HUES6 (cell line): ENCODE data around the gene IFITM2.

Experiments
- H3K27ac ChIP-seq: 2 replicates; pipeline ENCODE4 v1.7.0; 2013; ENCODE audit warnings: low read depth, mild to moderate bottlenecking, low read length, inconsistent platforms
- H3K27me3 ChIP-seq: 2 replicates; pipeline ENCODE4 v1.6.1; 2013; ENCODE audit warnings: low read length; ENCODE audit not compliant: control insufficient read depth, insufficient read depth
- H3K36me3 ChIP-seq: 2 replicates; pipeline ENCODE4 v1.6.1; 2013; ENCODE audit warnings: low read length; ENCODE audit not compliant: control insufficient read depth, insufficient read depth
- H3K4me1 ChIP-seq: 2 replicates; pipeline ENCODE4 v1.6.1; 2013; ENCODE audit warnings: low read length; ENCODE audit not compliant: control insufficient read depth, insufficient read depth
- H3K4me3 ChIP-seq: 2 replicates; pipeline ENCODE4 v1.5.1; 2013; ENCODE audit warnings: low read depth, low read length
- H3K9ac ChIP-seq: one replicate; pipeline ENCODE4 v1.6.1; 2013; ENCODE audit warnings: mild to moderate bottlenecking, low read length
- H3K9me3 ChIP-seq: 2 replicates; pipeline ENCODE4 v1.6.1; 2013; ENCODE audit warnings: low read depth, low read length; ENCODE audit not compliant: control insufficient read depth, insufficient read depth

IFITM2 gene

DNA sequence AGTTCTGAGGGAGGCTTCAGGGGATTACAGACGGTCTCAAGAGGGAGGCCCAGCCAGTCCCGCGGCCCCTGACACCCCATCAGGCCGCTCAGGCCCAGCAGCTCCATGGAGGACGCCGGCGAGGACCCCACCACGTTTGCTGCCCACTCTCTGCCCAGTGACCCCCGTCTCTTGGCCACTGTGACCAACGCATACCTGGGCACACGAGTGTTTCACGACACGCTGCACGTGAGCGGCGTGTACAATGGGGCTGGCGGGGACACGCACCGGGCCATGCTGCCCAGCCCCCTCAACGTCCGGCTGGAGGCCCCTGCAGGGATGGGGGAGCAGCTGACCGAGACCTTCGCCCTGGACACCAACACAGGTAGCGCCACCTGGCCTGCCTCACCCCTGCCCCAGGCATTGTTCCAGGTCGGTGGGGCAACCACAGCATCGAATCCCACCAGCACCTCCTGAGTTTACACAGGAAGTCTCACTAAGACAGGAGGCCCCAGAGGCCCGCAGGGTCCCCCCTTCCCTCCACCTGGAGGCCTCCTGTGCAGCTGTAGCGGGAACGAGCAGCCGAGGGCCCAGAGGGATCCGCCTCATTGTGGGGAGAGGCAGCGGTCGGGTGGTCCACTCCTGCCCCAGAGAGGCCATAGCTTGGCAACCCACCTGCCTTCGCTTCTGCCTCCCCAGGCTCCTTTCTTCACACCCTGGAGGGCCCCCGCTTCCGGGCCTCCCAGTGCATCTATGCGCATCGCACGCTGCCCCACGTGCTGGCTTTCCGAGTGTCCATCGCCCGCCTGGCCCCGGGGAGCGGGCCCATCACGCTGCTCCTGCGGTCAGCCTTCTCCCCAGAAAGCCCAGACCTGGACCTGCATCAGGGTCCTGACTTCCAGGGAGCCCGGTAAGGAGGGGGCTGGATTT is 17.6 kb upstream of the IFITM2 start:
- H3K27me3 ChIP-seq: peaks cover 21% of the 10 kb centered on the region
- H3K4me1 ChIP-seq: peaks cover 39% of the 10 kb centered on the region
- H3K27ac ChIP-seq: no peak overlapping the region
- H3K9ac ChIP-seq: peak overlapping the region; percentile 36
- no peaks in the 10 kb centered on the region for H3K9me3 ChIP-seq
- peaks cover 26% of the 10 kb centered on the region for H3K36me3 ChIP-seq
- peak overlapping the region; percentile 43 for H3K4me3 ChIP-seq

DNA sequence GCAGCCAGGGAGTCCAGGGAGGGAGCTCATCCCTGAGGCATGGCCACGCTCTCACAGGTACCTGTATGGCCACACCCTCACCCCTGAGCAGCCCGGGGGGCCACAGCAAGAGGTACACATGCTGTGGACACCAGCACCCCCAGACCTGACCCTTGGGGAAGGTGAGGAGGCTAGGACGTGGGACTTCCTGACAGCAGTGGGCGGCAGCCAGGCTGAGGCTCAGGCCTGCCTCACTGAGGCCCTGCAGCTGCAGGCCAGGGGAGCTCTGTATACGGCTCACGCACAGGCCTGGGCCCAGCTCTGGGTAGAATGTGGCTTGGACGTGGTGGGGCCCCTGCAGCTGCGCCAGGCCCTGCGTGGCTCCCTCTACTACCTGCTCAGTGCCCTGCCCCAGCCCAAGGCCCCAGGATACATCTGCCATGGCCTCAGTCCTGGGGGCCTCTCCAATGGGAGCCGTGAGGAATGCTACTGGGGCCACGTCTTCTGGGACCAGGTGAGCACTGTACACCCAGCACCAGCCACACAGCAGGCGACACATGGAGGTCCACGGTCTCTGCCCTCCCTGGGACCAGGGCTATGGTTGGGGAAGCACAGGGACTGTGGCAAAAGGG is 16.9 kb upstream of the IFITM2 start:
- H3K36me3 ChIP-seq: peaks cover 30% of the 10 kb centered on the region
- peak overlapping the region; percentile 5 for H3K9ac ChIP-seq
- H3K4me1 ChIP-seq: peaks cover 39% of the 10 kb centered on the region
- H3K27me3 ChIP-seq: peaks cover 21% of the 10 kb centered on the region
- H3K4me3 ChIP-seq: no peak overlapping the region; the same call in 1 of the 2 replicates
- H3K9me3 ChIP-seq: no peaks in the 10 kb centered on the region
- no peak overlapping the region for H3K27ac ChIP-seq

GRCh38 chr11:291281-292210 is 16.1 kb upstream of the IFITM2 start:
- H3K27ac ChIP-seq: no peak overlapping the region
- peaks cover 39% of the 10 kb centered on the region for H3K4me1 ChIP-seq
- H3K9me3 ChIP-seq: no peaks in the 10 kb centered on the region
- H3K4me3 ChIP-seq: no peak overlapping the region; the same call in 1 of the 2 replicates
- H3K36me3 ChIP-seq: peaks cover 31% of the 10 kb centered on the region
- peaks cover 18% of the 10 kb centered on the region for H3K27me3 ChIP-seq
- H3K9ac ChIP-seq: peak overlapping the region; percentile 5

GRCh38 chr11:292211-293121 is 15.2 kb upstream of the IFITM2 start:
- Histone ChIP-seq H3K36me3 (peaks cover 31% of the 10 kb centered on the region), H3K4me3 (no peak overlapping the region), H3K9ac (no peak overlapping the region), H3K27ac (no peak overlapping the region), H3K27me3 (peaks cover 12% of the 10 kb centered on the region), H3K4me1 (peaks cover 34% of the 10 kb centered on the region), H3K9me3 (no peaks in the 10 kb centered on the region)

- H3K36me3 ChIP-seq: peaks cover 31% of the 10 kb centered on the region
- peaks cover 33% of the 10 kb centered on the region for H3K4me1 ChIP-seq
Observed at GRCh38 chr11:293271-293851, 14.3 kb upstream of the IFITM2 start.

GRCh38 chr11:293852-294661 is 13.6 kb upstream of the IFITM2 start:
- H3K36me3 ChIP-seq: peaks cover 31% of the 10 kb centered on the region
- peaks cover 34% of the 10 kb centered on the region for H3K4me1 ChIP-seq
- no peak overlapping the region for H3K27ac ChIP-seq
- H3K9ac ChIP-seq: no peak overlapping the region
- H3K9me3 ChIP-seq: no peaks in the 10 kb centered on the region
- H3K27me3 ChIP-seq: no peaks in the 10 kb centered on the region
- no peak overlapping the region for H3K4me3 ChIP-seq

More at GRCh38 chr11:293271-293851, 14.3 kb upstream of the IFITM2 start:
- Histone ChIP-seq H3K27ac (no peak overlapping the region), H3K9me3 (no peaks in the 10 kb centered on the region), H3K9ac (no peak overlapping the region), H3K4me3 (no peak overlapping the region), H3K27me3 (peaks cover 3% of the 10 kb centered on the region)

DNA sequence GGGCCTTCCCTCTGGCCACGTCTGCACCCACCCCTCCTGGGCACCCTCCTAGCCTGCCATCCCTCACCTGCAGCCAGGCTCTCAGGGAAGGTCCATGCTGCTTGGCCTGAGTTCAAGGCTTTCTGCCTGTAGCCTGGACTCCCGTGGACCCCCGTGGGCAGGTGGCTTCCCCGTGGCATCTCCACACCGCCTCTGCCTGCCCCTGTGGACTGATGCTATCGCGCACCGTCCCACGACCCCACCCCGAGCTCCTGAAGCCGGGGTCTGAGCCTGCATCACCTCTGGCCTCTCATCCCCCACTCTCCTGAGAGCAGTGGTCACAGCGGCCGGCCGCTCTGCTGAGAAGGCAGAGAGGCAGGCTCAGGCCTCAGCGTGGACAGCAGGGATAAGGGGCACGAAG is 12.8 kb upstream of the IFITM2 start:
- Histone ChIP-seq H3K9ac (no peak overlapping the region), H3K4me3 (no peak overlapping the region), H3K27ac (no peak overlapping the region), H3K9me3 (no peaks in the 10 kb centered on the region), H3K4me1 (peaks cover 30% of the 10 kb centered on the region), H3K36me3 (peaks cover 31% of the 10 kb centered on the region), H3K27me3 (no peaks in the 10 kb centered on the region)

- no peaks in the 10 kb centered on the region for H3K27me3 ChIP-seq
- no peaks in the 10 kb centered on the region for H3K9me3 ChIP-seq
- no peak overlapping the region for H3K27ac ChIP-seq
- H3K4me3 ChIP-seq: no peak overlapping the region
- H3K4me1 ChIP-seq: peaks cover 30% of the 10 kb centered on the region
- H3K36me3 ChIP-seq: peaks cover 31% of the 10 kb centered on the region
- H3K9ac ChIP-seq: no peak overlapping the region
Observed at GRCh38 chr11:295351-296170, 12.1 kb upstream of the IFITM2 start.
